HepG2 (cell line): ENCODE data around the gene CDKN2C. TPM values are rescaled to one million over a fixed set of nuclear protein-coding genes. Genes with fewer than 3 reads are reported as not detected.

Source experiments
- GLI4 ChIP-seq: sonication (generic); formaldehyde crosslinking; IDR thresholded peaks from 2 replicates; pipeline ENCODE4 v1.5.1; 2020; ENCODE audit warnings: missing genetic modification reagents, mild to moderate bottlenecking, moderate library complexity, borderline replicate concordance
- HCFC1 ChIP-seq: fragments of 150-350 bp; IDR thresholded peaks from 2 replicates; pipeline ENCODE4 v1.6.1; 2014; ENCODE audit warnings: low read depth, low read length
- HES4 ChIP-seq: sonication (generic); formaldehyde crosslinking; IDR thresholded peaks from 2 replicates; pipeline ENCODE4 v1.9.0; 2021; ENCODE audit warnings: mild to moderate bottlenecking, missing genetic modification reagents, borderline replicate concordance
- HHEX ChIP-seq: IDR thresholded peaks from 2 replicates; pipeline ENCODE4 v1.6.1; 2016; ENCODE audit warnings: control low read depth
- KMT2A ChIP-seq: sonication (generic); formaldehyde crosslinking; IDR thresholded peaks from 2 replicates; pipeline ENCODE4 v1.4.0; 2020; ENCODE audit warnings: missing genetic modification reagents
- MIXL1 ChIP-seq: IDR thresholded peaks from 2 replicates; pipeline ENCODE4 v1.6.1; 2016
- MNT ChIP-seq: fragments of 450-650 bp; IDR thresholded peaks from 2 replicates; pipeline ENCODE4 v1.6.1; 2016
- POLR2A ChIP-seq, 2 experiments: IDR thresholded peaks; 2 replicates each; pipeline ENCODE4 v1.6.1; 2011; ENCODE audit warnings: low read depth in 2 of 2, low read length in 2 of 2, mild to moderate bottlenecking in 1 of 2, moderate library complexity in 1 of 2; ENCODE audit not compliant: insufficient read depth in 1 of 2
- RNF219 ChIP-seq: sonication (generic); formaldehyde crosslinking; IDR thresholded peaks from 2 replicates; pipeline ENCODE4 v1.5.0; 2020; ENCODE audit warnings: mild to moderate bottlenecking, missing genetic modification reagents
- RORA ChIP-seq: sonication (generic); formaldehyde crosslinking; IDR thresholded peaks from 2 replicates; pipeline ENCODE4 v1.5.0; 2020; ENCODE audit warnings: mild to moderate bottlenecking, missing genetic modification reagents, moderate library complexity
- SIN3A ChIP-seq: IDR thresholded peaks from 2 replicates; pipeline ENCODE4 v1.6.1; 2011; ENCODE audit warnings: low read depth, mild to moderate bottlenecking, control low read depth, low read length, borderline replicate concordance
- TIGD3 ChIP-seq: sonication (generic); formaldehyde crosslinking; IDR thresholded peaks from 2 replicates; pipeline ENCODE4 v1.5.1; 2020; ENCODE audit warnings: mild to moderate bottlenecking, missing genetic modification reagents, borderline replicate concordance
- U2AF2 ChIP-seq: fragments of 200-400 bp; formaldehyde crosslinking; IDR thresholded peaks from 2 replicates; pipeline ENCODE4 v1.6.1; 2017; ENCODE audit warnings: low read depth, mild to moderate bottlenecking, low read length
- WIZ ChIP-seq: sonication (generic); formaldehyde crosslinking; IDR thresholded peaks from 2 replicates; pipeline ENCODE4 v1.5.1; 2020; ENCODE audit warnings: mild to moderate bottlenecking, missing genetic modification reagents
- ZNF276 ChIP-seq: sonication (generic); formaldehyde crosslinking; IDR thresholded peaks from 2 replicates; pipeline ENCODE4 v1.4.0; 2020; ENCODE audit warnings: mild to moderate bottlenecking, low read depth, missing genetic modification reagents
- ZNF317 ChIP-seq: sonication (generic); formaldehyde crosslinking; IDR thresholded peaks from 2 replicates; pipeline ENCODE4 v1.5.0; 2020; ENCODE audit warnings: mild to moderate bottlenecking, missing genetic modification reagents
- ZNF510 ChIP-seq: sonication (generic); formaldehyde crosslinking; IDR thresholded peaks from 2 replicates; pipeline ENCODE4 v1.4.0; 2020; ENCODE audit warnings: low read depth, mild to moderate bottlenecking, missing genetic modification reagents
- ZNF672 ChIP-seq: sonication (generic); formaldehyde crosslinking; IDR thresholded peaks from 2 replicates; pipeline ENCODE4 v1.8.1; 2022; ENCODE audit warnings: missing genetic modification reagents
- ZNF737 ChIP-seq: sonication (generic); formaldehyde crosslinking; IDR thresholded peaks from 2 replicates; pipeline ENCODE4 v1.5.0; 2020; ENCODE audit warnings: missing genetic modification reagents, mild to moderate bottlenecking, borderline replicate concordance
- ZNF782 ChIP-seq: sonication (generic); formaldehyde crosslinking; IDR thresholded peaks from 2 replicates; pipeline ENCODE4 v1.4.0; 2020; ENCODE audit warnings: missing genetic modification reagents, mild to moderate bottlenecking, borderline replicate concordance
- ZNF788 ChIP-seq: sonication (generic); formaldehyde crosslinking; IDR thresholded peaks from 2 replicates; pipeline ENCODE4 v1.5.0; 2020; ENCODE audit warnings: mild to moderate bottlenecking, missing genetic modification reagents, borderline replicate concordance
- polyA plus RNA-seq, 8 experiments: library from polyadenylated mRNA; depleted of rRNA in 3 of 8; stranded (reverse) in 7 of 8; unstranded in 1 of 8; fragments of >200 nt; fragmentation: Illumina TruSeq in 4 of 8; extraction: Trizol in 4 of 8; gene quantifications; 2 replicates each; pipeline versions ENCODE4 v1.2.1 to v1.2.3, GENCODE V29; 2011 to 2016; ENCODE audit warnings: low read depth in 4 of 8, missing spikeins in 1 of 8, mixed read lengths in 1 of 8; ENCODE audit not compliant: insufficient read depth in 1 of 8
- total RNA-seq, 5 experiments: library from RNA; depleted of rRNA; stranded (reverse); fragments of >200 nt; fragmentation: Illumina TruSeq; extraction: Trizol; gene quantifications; 2 replicates each; pipeline ENCODE4 v1.2.3, GENCODE V29; 2016; ENCODE audit warnings: low read depth in 1 of 5

CDKN2C gene
- total and polyA plus RNA-seq, 2 of the 13 experiments (the other 11 are each of a cell fraction or from before 2014, with no cell fraction given): 7.8 to 13.7 TPM

GRCh38 chr1:50976890-50977574 lies 7.0 kb downstream of the CDKN2C start (continued):
- TF ChIP-seq MNT: no peak
- no peak for TF ChIP-seq TIGD3 (CRISPR knock-in tag)
- no peak for TF ChIP-seq RNF219
- TF ChIP-seq SIN3A: peak; percentile 59; the same call in 1 of the 2 replicates
- TF ChIP-seq HCFC1: no peak
- no peak for TF ChIP-seq ZNF737
- TF ChIP-seq U2AF2: 0 out of 2 replicates have a peak, but pooled peaks have one; percentile 14
- TF ChIP-seq HHEX: no peak
- peak; percentile 95; the same call in 1 of the 2 replicates for TF ChIP-seq ZNF276 (CRISPR knock-in tag)
- TF ChIP-seq GLI4 (CRISPR knock-in tag): no peak
- TF ChIP-seq ZNF317 (CRISPR knock-in tag): no peak
- TF ChIP-seq RORA (CRISPR knock-in tag): no peak
- no peak for TF ChIP-seq MIXL1 (CRISPR knock-in tag)
- TF ChIP-seq ZNF672 (CRISPR knock-in tag): no peak
- TF ChIP-seq WIZ (CRISPR knock-in tag): no peak
- no peak for TF ChIP-seq HES4 (CRISPR knock-in tag)
- TF ChIP-seq ZNF788 (CRISPR knock-in tag): no peak
- TF ChIP-seq KMT2A (CRISPR knock-in tag): 0 out of 2 replicates have a peak, but pooled peaks have one; percentile 34
- TF ChIP-seq POLR2A (IDR thresholded peaks at IDR 0.05; ENCODE audit: insufficient read depth in 1 of 2, low read depth in 2 of 2, low read length in 2 of 2): peak in 1 of 2 experiments; percentile 46; a peak in 1 of 4 replicates
- no peak for TF ChIP-seq ZNF510 (CRISPR knock-in tag)
- TF ChIP-seq ZNF782: no peak
